Astrocyte (in vitro differentiated cells and primary cell): ENCODE measurements around the gene PDGFRA. TPM values are rescaled to one million over a fixed set of nuclear protein-coding genes. Genes with fewer than 3 reads are reported as not detected.

Experiments
- DNase-seq: peaks from one replicate; pipeline ENCODE4 v3.0.0-alpha.2; 2010; ENCODE audit warnings: low read depth
- FAIRE-seq: peaks from 2 replicates; lab custom pipeline; 2011; peaks lifted over from hg19 to GRCh38; lab: Jason Lieb, UNC
- H2AFZ ChIP-seq: 2 replicates; pipeline ENCODE4 v1.6.0; 2012; ENCODE audit warnings: low read depth, low read length, inconsistent platforms
- H3K27ac ChIP-seq: 2 replicates; pipeline ENCODE4 v1.5.1; 2011; ENCODE audit warnings: low read depth, low read length, inconsistent platforms
- H3K27me3 ChIP-seq: 2 replicates; pipeline ENCODE4 v1.6.0; 2011; ENCODE audit warnings: low read length, inconsistent platforms; ENCODE audit not compliant: insufficient read depth
- H3K36me3 ChIP-seq: 2 replicates; pipeline ENCODE4 v1.5.1; 2011; ENCODE audit warnings: low read length, inconsistent platforms; ENCODE audit not compliant: insufficient read depth
- H3K4me1 ChIP-seq: 2 replicates; pipeline ENCODE4 v1.5.1; 2011; ENCODE audit warnings: low read length, inconsistent platforms; ENCODE audit not compliant: insufficient read depth
- H3K4me2 ChIP-seq: 2 replicates; pipeline ENCODE4 v1.6.0; 2012; ENCODE audit warnings: low read length, inconsistent platforms
- H3K4me3 ChIP-seq: 2 replicates; pipeline ENCODE4 v1.5.1; 2011; ENCODE audit warnings: low read depth, mild to moderate bottlenecking, low read length, inconsistent platforms; ENCODE audit not compliant: insufficient read depth
- H3K79me2 ChIP-seq: 2 replicates; pipeline ENCODE4 v1.6.0; 2012; ENCODE audit warnings: mild to moderate bottlenecking, low read length, inconsistent platforms; ENCODE audit not compliant: insufficient read depth
- H3K9ac ChIP-seq: 2 replicates; pipeline ENCODE4 v1.6.0; 2012; ENCODE audit warnings: mild to moderate bottlenecking, low read length, inconsistent platforms
- H3K9me3 ChIP-seq: 2 replicates; pipeline ENCODE4 v1.5.1; 2012; ENCODE audit warnings: low read depth, mild to moderate bottlenecking, low read length, inconsistent platforms; ENCODE audit not compliant: insufficient read depth
- H4K20me1 ChIP-seq: 2 replicates; pipeline ENCODE4 v1.6.0; 2012; ENCODE audit warnings: low read length, inconsistent platforms; ENCODE audit not compliant: insufficient read depth
- H3K27ac Mint-ChIP-seq: one replicate; pipeline ENCODE4 v1.8.0; 2021; ENCODE audit warnings: mild to moderate bottlenecking, mixed read lengths; ENCODE audit not compliant: unreplicated experiment
- H3K27me3 Mint-ChIP-seq: one replicate; pipeline ENCODE4 v1.8.0; 2021; ENCODE audit warnings: low read depth, mixed read lengths; ENCODE audit not compliant: unreplicated experiment
- H3K36me3 Mint-ChIP-seq: one replicate; pipeline ENCODE4 v1.8.0; 2021; ENCODE audit warnings: low read depth, mixed read lengths; ENCODE audit not compliant: unreplicated experiment
- H3K4me1 Mint-ChIP-seq: one replicate; pipeline ENCODE4 v1.8.0; 2021; ENCODE audit warnings: low read depth, mixed read lengths; ENCODE audit not compliant: unreplicated experiment
- H3K4me3 Mint-ChIP-seq: one replicate; pipeline ENCODE4 v1.8.0; 2021; ENCODE audit warnings: mild to moderate bottlenecking, moderate library complexity, mixed read lengths; ENCODE audit not compliant: unreplicated experiment
- H3K9me3 Mint-ChIP-seq: one replicate; pipeline ENCODE4 v1.8.0; 2021; ENCODE audit warnings: mild to moderate bottlenecking, mixed read lengths; ENCODE audit not compliant: unreplicated experiment
- CTCF ChIP-seq: IDR thresholded peaks from 2 replicates; pipeline ENCODE4 v1.5.1; 2011; ENCODE audit warnings: low read depth, mild to moderate bottlenecking, inconsistent platforms, low read length, moderate library complexity; ENCODE audit not compliant: insufficient read depth
- EZH2 ChIP-seq: IDR thresholded peaks from 2 replicates; pipeline ENCODE4 v1.6.1; 2012; ENCODE audit warnings: mild to moderate bottlenecking, low read length, inconsistent platforms; ENCODE audit not compliant: insufficient read depth
- total RNA-seq: library from RNA; stranded (reverse); gene quantifications from 2 replicates; pipeline ENCODE4 v1.2.1, GENCODE V29; 2021

Gene PDGFRA
- total RNA-seq, 1 donor from 2014 or later = 9.2 TPM

DNA sequence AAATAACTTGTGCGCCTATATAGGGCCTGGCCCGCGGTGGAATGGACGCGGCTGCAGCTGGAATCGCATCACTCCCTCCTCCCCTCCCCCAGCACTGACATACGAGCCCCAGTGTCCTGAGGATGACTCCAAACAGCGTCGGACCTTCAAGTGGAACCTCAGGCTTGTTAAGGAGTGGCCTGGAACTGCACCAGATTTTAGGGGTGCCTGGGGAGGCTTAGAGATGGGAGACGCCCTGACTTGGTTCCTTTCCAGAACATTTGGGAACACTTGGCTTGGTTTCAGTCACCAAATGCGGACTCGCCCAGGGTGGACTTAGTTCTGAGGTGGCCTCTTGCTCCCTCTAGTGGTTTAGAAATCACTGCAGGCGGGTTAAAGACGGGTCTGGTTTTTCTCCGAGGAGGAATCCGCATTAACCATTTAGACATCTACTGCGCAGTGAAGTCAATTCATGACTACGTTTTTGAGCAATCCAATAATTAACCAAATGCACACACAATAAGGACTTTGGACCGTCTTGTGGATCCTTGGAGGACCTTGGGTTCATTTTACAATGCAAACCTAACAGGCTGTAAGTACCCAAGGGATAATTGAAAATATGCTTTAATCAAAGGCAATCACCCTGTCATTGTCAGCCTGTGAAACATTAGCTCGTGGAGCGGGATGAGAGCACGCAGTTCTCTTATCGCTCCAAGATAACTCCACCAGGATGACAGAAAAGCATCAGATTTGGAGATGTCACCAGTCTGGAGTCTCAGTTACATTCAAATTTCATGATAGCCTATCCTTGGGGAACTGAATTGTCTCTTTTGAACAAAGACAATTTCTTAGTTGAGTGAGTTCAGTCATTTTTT, 11.2 kb upstream of the PDGFRA start:
- H3K4me1 ChIP-seq = peaks cover 4% of the 10 kb centered on the region
- H3K27ac ChIP-seq = peak overlapping the region; percentile 62
- H3K4me3 ChIP-seq = peak overlapping the region; percentile 54
- Mint-ChIP-seq H3K4me3 (peak overlapping the region; percentile 74), H3K4me1 (peaks cover 14% of the 10 kb centered on the region), H3K27ac (peak overlapping the region; percentile 85), H3K9me3 (no peaks in the 10 kb centered on the region), H3K36me3 (no peaks in the 10 kb centered on the region), H3K27me3 (peaks cover 17% of the 10 kb centered on the region)
- H3K79me2 ChIP-seq = no peaks in the 10 kb centered on the region
- H3K4me2 ChIP-seq = peak overlapping the region; percentile 88
- DNase-seq (peak; percentile 59), FAIRE-seq (peak; percentile 95)
- H3K36me3 ChIP-seq = no peaks in the 10 kb centered on the region
- no peaks in the 10 kb centered on the region for H3K9me3 ChIP-seq
- no peaks in the 10 kb centered on the region for H4K20me1 ChIP-seq
- H3K27me3 ChIP-seq = no peaks in the 10 kb centered on the region
- TF ChIP-seq EZH2 = no peak
- TF ChIP-seq CTCF = peak; percentile 95
- peak overlapping the region; percentile 89 for H2AFZ ChIP-seq
- peak overlapping the region; percentile 69 for H3K9ac ChIP-seq

DNA sequence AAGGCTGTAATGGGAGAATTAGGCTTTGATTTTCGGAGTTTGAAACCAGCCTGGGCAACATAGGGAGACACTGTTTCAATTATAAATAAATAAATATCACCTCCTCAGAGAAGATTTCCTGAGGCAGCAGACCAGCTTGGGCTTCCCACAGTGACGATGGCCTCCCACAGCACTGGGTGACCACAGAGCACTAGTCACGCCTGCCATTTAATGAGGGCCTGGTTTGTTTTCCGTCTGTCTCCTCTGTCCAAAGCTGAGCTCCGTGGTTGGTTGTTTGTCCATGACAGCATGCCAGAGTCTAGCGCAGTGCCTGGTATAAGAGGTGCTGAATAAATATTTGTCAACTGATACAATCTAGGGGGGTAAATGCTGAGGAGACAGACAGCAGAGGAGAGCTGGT, 10.4 kb upstream of the PDGFRA start:
- Mint-ChIP-seq H3K27me3 (peaks cover 21% of the 10 kb centered on the region), H3K36me3 (no peaks in the 10 kb centered on the region), H3K4me1 (peaks cover 8% of the 10 kb centered on the region), H3K9me3 (peaks cover 2% of the 10 kb centered on the region), H3K4me3 (no peak overlapping the region), H3K27ac (no peak overlapping the region)
- no peak for TF ChIP-seq EZH2
- no peak for TF ChIP-seq CTCF
- no peak overlapping the region for H3K4me2 ChIP-seq
- H3K9me3 ChIP-seq = no peaks in the 10 kb centered on the region
- FAIRE-seq (no peak), DNase-seq (no peak)
- H3K4me1 ChIP-seq = peaks cover 4% of the 10 kb centered on the region
- no peaks in the 10 kb centered on the region for H3K36me3 ChIP-seq
- no peaks in the 10 kb centered on the region for H3K27me3 ChIP-seq
- no peak overlapping the region for H2AFZ ChIP-seq
- no peaks in the 10 kb centered on the region for H4K20me1 ChIP-seq
- H3K27ac ChIP-seq = no peak overlapping the region
- H3K9ac ChIP-seq = no peak overlapping the region
- H3K79me2 ChIP-seq = no peaks in the 10 kb centered on the region
- no peak overlapping the region for H3K4me3 ChIP-seq

- Histone ChIP-seq H3K36me3 (no peaks in the 10 kb centered on the region), H3K27ac (no peak overlapping the region), H2AFZ (peak overlapping the region; percentile 76), H3K4me2 (peak overlapping the region; percentile 92), H4K20me1 (no peaks in the 10 kb centered on the region), H3K4me3 (no peak overlapping the region), H3K27me3 (no peaks in the 10 kb centered on the region), H3K9me3 (no peaks in the 10 kb centered on the region), H3K79me2 (peaks cover 2% of the 10 kb centered on the region), H3K9ac (no peak overlapping the region), H3K4me1 (peaks cover 44% of the 10 kb centered on the region)
- TF ChIP-seq CTCF = no peak
- DNase-seq (no peak), FAIRE-seq (no peak)
- H3K4me1 Mint-ChIP-seq = peaks cover 20% of the 10 kb centered on the region
- H3K4me3 Mint-ChIP-seq = no peak overlapping the region
- peaks cover 2% of the 10 kb centered on the region for H3K9me3 Mint-ChIP-seq
- H3K27ac Mint-ChIP-seq = no peak overlapping the region
- H3K27me3 Mint-ChIP-seq = peaks cover 49% of the 10 kb centered on the region
- H3K36me3 Mint-ChIP-seq = no peaks in the 10 kb centered on the region
These were observed 4.0 kb upstream of the PDGFRA start for GRCh38 chr4:54224996-54225597.
